Activated CD4-positive, alpha-beta T cell treated with anti-CD3 and anti-CD28 coated beads for 1 hour (primary cell): ENCODE data around the gene ZDHHC8.

Source experiments
- DNase-seq: peaks from one replicate; pipeline ENCODE4 v3.0.0-alpha.2; 2020

Gene ZDHHC8

GRCh38 chr22:20164863-20165262 is 33.3 kb downstream of the ZDHHC8 start:
- no peak for DNase-seq

- no peak for DNase-seq
These were observed 33.8 kb downstream of the ZDHHC8 start for GRCh38 chr22:20165421-20165820.

- DNase-seq: no peak
These were observed 34.3 kb downstream of the ZDHHC8 start for GRCh38 chr22:20165913-20166312.

GRCh38 chr22:20166703-20167102 is 35.1 kb downstream of the ZDHHC8 start:
- no peak for DNase-seq

GRCh38 chr22:20167643-20168322 is 36.2 kb downstream of the ZDHHC8 start:
- DNase-seq: no peak

- DNase-seq: no peak
These were observed 37.7 kb downstream of the ZDHHC8 start for GRCh38 chr22:20169253-20169822.

- no peak for DNase-seq
These were observed 38.6 kb downstream of the ZDHHC8 start for GRCh38 chr22:20170170-20170569.

GRCh38 chr22:20171288-20172140 is 39.9 kb downstream of the ZDHHC8 start:
- no peak for DNase-seq

- DNase-seq: no peak
These were observed 40.6 kb downstream of the ZDHHC8 start for GRCh38 chr22:20172141-20172613.

GRCh38 chr22:20173246-20173645 is 41.6 kb downstream of the ZDHHC8 start:
- DNase-seq: no peak

GRCh38 chr22:20173772-20174171 is 42.2 kb downstream of the ZDHHC8 start:
- DNase-seq: no peak

- DNase-seq: no peak
These were observed 43.4 kb downstream of the ZDHHC8 start for GRCh38 chr22:20174785-20175596.

- DNase-seq: no peak
These were observed 43.9 kb downstream of the ZDHHC8 start for GRCh38 chr22:20175597-20175900.

GRCh38 chr22:20176421-20177085 is 44.9 kb downstream of the ZDHHC8 start:
- no peak for DNase-seq

- no peak for DNase-seq
These were observed 45.8 kb downstream of the ZDHHC8 start for GRCh38 chr22:20177217-20177911.

GRCh38 chr22:20178075-20178914 is 46.7 kb downstream of the ZDHHC8 start:
- no peak for DNase-seq

GRCh38 chr22:20178915-20179227 is 47.3 kb downstream of the ZDHHC8 start:
- DNase-seq: no peak

- DNase-seq: no peak
These were observed 48.0 kb downstream of the ZDHHC8 start for GRCh38 chr22:20179455-20180244.

- DNase-seq: no peak
These were observed 48.6 kb downstream of the ZDHHC8 start for GRCh38 chr22:20180245-20180630.

GRCh38 chr22:20180640-20181039 is 49.0 kb downstream of the ZDHHC8 start:
- DNase-seq: no peak
